ENCODE data around the gene TBC1D22B. TPM values are rescaled to one million over a fixed set of nuclear protein-coding genes. Genes with fewer than 3 reads are reported as not detected.

Gene TBC1D22B
- total RNA-seq, 1 donor, result 6.9 TPM

Small RNA genes lying within 50 kb of the gene (small RNA-seq; reads per million reads assigned to genes)
- gene AL096712.1, result not detected
- gene RN7SL273P, result not detected

Other genes with a start within 250 kb of the TBC1D22B start
- gene PIM1, start 87.6 kb upstream of the TBC1D22B start, total RNA-seq, result 14.8 and 16.2 TPM in 2 replicates
- gene TMEM217, start 372 bp downstream of the TBC1D22B start, total RNA-seq, result 2.7 and 3.3 TPM in 2 replicates
- 16.6 and 20.9 TPM in 2 replicates for gene RNF8, start 96.2 kb downstream of the TBC1D22B start, total RNA-seq
- gene CMTR1, start 175.4 kb downstream of the TBC1D22B start, total RNA-seq, result 38.7 and 39.5 TPM in 2 replicates
- 8.8 and 14.8 TPM in 2 replicates for gene CCDC167, start 242.1 kb downstream of the TBC1D22B start, total RNA-seq